ENCODE data around the gene SP100. TPM values are rescaled to one million over a fixed set of nuclear protein-coding genes. Genes with fewer than 3 reads are reported as not detected.

Gene SP100
- total and polyA plus RNA-seq, 2 donors (not counting 1 experiment from before 2014, with no cell fraction given), result 106 to 120 TPM

- no peak for TF ChIP-seq EZH2 (IDR thresholded peaks at IDR 0.05; ENCODE audit: low read length, missing control alignments)
- no peak for TF ChIP-seq CTCF (conservative IDR thresholded peaks at IDR 0.05 in 1 of 2, IDR thresholded peaks at IDR 0.05 in 1 of 2; ENCODE audit: low read depth in 1 of 2, low read length in 2 of 2)
- Histone ChIP-seq H3K4me1 (ENCODE audit: control insufficient read depth, extremely low read depth, insufficient read depth, low read length) (no peaks in the 10 kb centered on the region), H3K27me3 (ENCODE audit: control insufficient read depth, insufficient read depth, low read length) (no peaks in the 10 kb centered on the region)
Measured at GRCh38 chr2:230494980-230495379, 79.0 kb downstream of the SP100 start.

GRCh38 chr2:230496891-230497290 lies 80.9 kb downstream of the SP100 start:
- Histone ChIP-seq H3K4me3 (replicated peaks in 1 of 4; ENCODE audit: control extremely low read depth in 1 of 4, insufficient read depth in 1 of 4, low read depth in 3 of 4, low read length in 4 of 4) (no peak overlapping the region), H3K27me3 (ENCODE audit: control insufficient read depth, insufficient read depth, low read length) (no peaks in the 10 kb centered on the region)

More at GRCh38 chr2:230494980-230495379, 79.0 kb downstream of the SP100 start:
- H3K36me3 ChIP-seq (ENCODE audit: control insufficient read depth, insufficient read depth, low read length), result peaks cover 2% of the 10 kb centered on the region
- no peak overlapping the region for H3K4me3 ChIP-seq (replicated peaks in 1 of 4; ENCODE audit: control extremely low read depth in 1 of 4, insufficient read depth in 1 of 4, low read depth in 3 of 4, low read length in 4 of 4)
- no peaks in the 10 kb centered on the region for H4K20me1 ChIP-seq (ENCODE audit: control insufficient read depth, extremely low read depth, insufficient read depth, low read length)
- no peak overlapping the region for H2AFZ ChIP-seq (ENCODE audit: low read length)
- H3K4me2 ChIP-seq (ENCODE audit: extremely low read depth, insufficient read depth, low read length), result no peak overlapping the region
- H3K79me2 ChIP-seq (ENCODE audit: control insufficient read depth, insufficient read depth, low read length), result no peaks in the 10 kb centered on the region
- H3K27ac ChIP-seq (ENCODE audit: insufficient read depth, low read length), result no peak overlapping the region
- H3K9ac ChIP-seq (ENCODE audit: insufficient read depth, low read length), result no peak overlapping the region
- H3K9me3 ChIP-seq (ENCODE audit: control insufficient read depth, insufficient read depth, low read depth, low read length), result no peaks in the 10 kb centered on the region
- DNase-seq (ENCODE audit: low read depth in 2 of 2), result no peak

GRCh38 chr2:230498506-230499107 lies 82.6 kb downstream of the SP100 start:
- Histone ChIP-seq H3K4me1 (ENCODE audit: control insufficient read depth, extremely low read depth, insufficient read depth, low read length) (no peaks in the 10 kb centered on the region), H3K27me3 (ENCODE audit: control insufficient read depth, insufficient read depth, low read length) (no peaks in the 10 kb centered on the region), H3K9ac (ENCODE audit: insufficient read depth, low read length) (no peak overlapping the region), H3K9me3 (ENCODE audit: control insufficient read depth, insufficient read depth, low read depth, low read length) (no peaks in the 10 kb centered on the region), H4K20me1 (ENCODE audit: control insufficient read depth, extremely low read depth, insufficient read depth, low read length) (no peaks in the 10 kb centered on the region), H2AFZ (ENCODE audit: low read length) (no peak overlapping the region), H3K79me2 (ENCODE audit: control insufficient read depth, insufficient read depth, low read length) (no peaks in the 10 kb centered on the region), H3K36me3 (ENCODE audit: control insufficient read depth, insufficient read depth, low read length) (peaks cover 2% of the 10 kb centered on the region), H3K27ac (ENCODE audit: insufficient read depth, low read length) (no peak overlapping the region), H3K4me3 (replicated peaks in 1 of 4; ENCODE audit: control extremely low read depth in 1 of 4, insufficient read depth in 1 of 4, low read depth in 3 of 4, low read length in 4 of 4) (no peak overlapping the region), H3K4me2 (ENCODE audit: extremely low read depth, insufficient read depth, low read length) (no peak overlapping the region)
- peak in 1 of 2 donors; percentile 15 for DNase-seq (ENCODE audit: low read depth in 2 of 2)
- TF ChIP-seq CTCF (conservative IDR thresholded peaks at IDR 0.05 in 1 of 2, IDR thresholded peaks at IDR 0.05 in 1 of 2; ENCODE audit: low read depth in 1 of 2, low read length in 2 of 2) (no peak), EZH2 (IDR thresholded peaks at IDR 0.05; ENCODE audit: low read length, missing control alignments) (no peak)

More at GRCh38 chr2:230496891-230497290, 80.9 kb downstream of the SP100 start:
- Histone ChIP-seq H3K9me3 (ENCODE audit: control insufficient read depth, insufficient read depth, low read depth, low read length) (no peaks in the 10 kb centered on the region), H3K9ac (ENCODE audit: insufficient read depth, low read length) (no peak overlapping the region), H3K4me2 (ENCODE audit: extremely low read depth, insufficient read depth, low read length) (no peak overlapping the region), H3K79me2 (ENCODE audit: control insufficient read depth, insufficient read depth, low read length) (no peaks in the 10 kb centered on the region), H3K36me3 (ENCODE audit: control insufficient read depth, insufficient read depth, low read length) (peaks cover 2% of the 10 kb centered on the region), H3K4me1 (ENCODE audit: control insufficient read depth, extremely low read depth, insufficient read depth, low read length) (no peaks in the 10 kb centered on the region), H4K20me1 (ENCODE audit: control insufficient read depth, extremely low read depth, insufficient read depth, low read length) (no peaks in the 10 kb centered on the region), H2AFZ (ENCODE audit: low read length) (no peak overlapping the region), H3K27ac (ENCODE audit: insufficient read depth, low read length) (no peak overlapping the region)
- TF ChIP-seq EZH2 (IDR thresholded peaks at IDR 0.05; ENCODE audit: low read length, missing control alignments), result no peak
- no peak for TF ChIP-seq CTCF (conservative IDR thresholded peaks at IDR 0.05 in 1 of 2, IDR thresholded peaks at IDR 0.05 in 1 of 2; ENCODE audit: low read depth in 1 of 2, low read length in 2 of 2)
- no peak for DNase-seq (ENCODE audit: low read depth in 2 of 2)
